ENCODE results near the gene DNAJB2.

The DNAJB2 gene

DNA sequence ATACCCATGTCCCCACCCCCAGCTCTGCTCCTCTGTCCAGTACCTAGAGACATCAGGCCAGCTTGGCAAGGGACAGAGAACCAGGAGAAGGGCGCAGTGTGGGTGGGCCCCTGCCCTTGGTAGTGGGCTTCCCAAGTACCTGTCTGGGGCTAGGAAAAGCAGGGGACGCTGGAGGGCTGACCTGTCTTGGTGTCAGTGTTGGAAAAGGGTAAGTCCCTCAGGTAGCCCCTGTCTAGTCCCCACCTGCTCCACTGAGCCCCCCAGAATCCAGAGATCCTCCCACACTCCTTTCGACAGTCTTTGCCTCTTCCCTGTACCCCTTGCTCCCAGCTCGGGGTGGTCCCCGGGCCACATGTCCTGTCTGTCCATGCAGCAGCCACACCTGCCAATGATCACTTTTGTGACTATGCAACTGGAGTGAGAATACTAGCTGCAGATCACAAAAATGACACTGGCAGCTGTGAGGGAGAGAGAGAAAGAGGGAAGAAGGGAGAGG is 14.6 kb downstream of the DNAJB2 start:
- DNase-seq (ENCODE audit: low spot score): peak; percentile 25
- in situ Hi-C loops (cut with MboI; ENCODE audit: low sequenced_read_pairs, unreplicated experiment): loop anchor here (25.0 kb wide), 1 partner anchor 131 kb away; the partner anchor contains the start of genes NHEJ1 and SLC23A3
- TF ChIP-seq, protein P1, sequence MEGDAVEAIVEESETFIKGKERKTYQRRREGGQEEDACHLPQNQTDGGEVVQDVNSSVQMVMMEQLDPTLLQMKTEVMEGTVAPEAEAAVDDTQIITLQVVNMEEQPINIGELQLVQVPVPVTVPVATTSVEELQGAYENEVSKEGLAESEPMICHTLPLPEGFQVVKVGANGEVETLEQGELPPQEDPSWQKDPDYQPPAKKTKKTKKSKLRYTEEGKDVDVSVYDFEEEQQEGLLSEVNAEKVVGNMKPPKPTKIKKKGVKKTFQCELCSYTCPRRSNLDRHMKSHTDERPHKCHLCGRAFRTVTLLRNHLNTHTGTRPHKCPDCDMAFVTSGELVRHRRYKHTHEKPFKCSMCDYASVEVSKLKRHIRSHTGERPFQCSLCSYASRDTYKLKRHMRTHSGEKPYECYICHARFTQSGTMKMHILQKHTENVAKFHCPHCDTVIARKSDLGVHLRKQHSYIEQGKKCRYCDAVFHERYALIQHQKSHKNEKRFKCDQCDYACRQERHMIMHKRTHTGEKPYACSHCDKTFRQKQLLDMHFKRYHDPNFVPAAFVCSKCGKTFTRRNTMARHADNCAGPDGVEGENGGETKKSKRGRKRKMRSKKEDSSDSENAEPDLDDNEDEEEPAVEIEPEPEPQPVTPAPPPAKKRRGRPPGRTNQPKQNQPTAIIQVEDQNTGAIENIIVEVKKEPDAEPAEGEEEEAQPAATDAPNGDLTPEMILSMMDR (IDR thresholded peaks at IDR 0.05; ENCODE audit: borderline replicate concordance, control extremely low read depth, extremely low read depth, insufficient read depth, missing control alignments): no peak

DNA sequence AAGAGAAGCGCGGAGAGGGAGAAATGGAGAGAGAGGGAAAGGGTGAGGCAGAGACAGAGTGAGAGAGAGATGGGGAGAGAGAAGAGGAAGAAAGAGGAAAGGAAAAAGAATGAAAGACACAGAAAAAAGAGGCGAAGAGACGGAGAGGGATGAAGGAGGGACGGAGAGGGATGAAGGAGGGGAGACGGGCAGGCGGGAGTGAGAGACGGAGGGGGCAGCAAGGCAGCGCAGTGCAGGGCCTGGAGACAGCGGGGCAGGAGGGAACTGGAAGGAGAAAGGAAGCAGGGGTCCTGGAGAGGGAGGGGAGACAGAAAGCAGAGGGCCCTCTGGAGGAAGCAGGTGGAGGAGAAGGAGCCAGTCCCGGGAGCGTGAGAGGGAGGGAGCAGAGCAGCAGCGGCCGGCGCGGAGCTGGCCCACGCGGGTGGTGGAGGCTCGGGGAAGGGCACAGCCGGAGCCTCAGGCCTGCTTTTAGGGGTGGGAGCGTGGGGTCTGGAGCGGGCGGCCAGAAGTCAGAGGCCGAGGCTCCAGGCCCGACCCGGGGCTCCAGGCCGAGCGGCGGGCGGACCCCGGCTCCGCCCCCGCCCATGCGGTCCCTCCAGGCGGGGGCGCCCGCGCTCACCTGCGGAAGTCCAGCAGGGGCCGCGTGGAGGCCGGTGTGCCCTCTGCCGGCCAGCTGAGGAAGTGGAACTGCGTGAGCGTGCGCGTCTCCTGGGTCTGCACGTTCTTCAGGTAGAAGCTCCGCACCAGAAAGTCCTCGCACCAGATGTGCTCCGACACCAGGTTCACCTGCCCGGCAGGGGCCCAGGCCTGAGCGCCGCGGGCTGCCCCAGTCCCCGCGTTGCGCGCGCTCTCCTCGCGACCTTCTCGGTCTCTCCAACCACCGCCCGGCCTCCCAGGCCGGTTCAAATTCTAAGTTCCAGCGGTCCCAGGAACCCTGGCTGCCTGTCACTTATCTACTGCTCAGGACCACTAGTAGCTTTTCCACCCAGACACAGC is 15.5 kb downstream of the DNAJB2 start:
- in situ Hi-C loops (cut with MboI; ENCODE audit: low sequenced_read_pairs, unreplicated experiment): loop anchor here (25.0 kb wide), 1 partner anchor 132 kb away; the partner anchor contains the start of genes NHEJ1 and SLC23A3
- DNase-seq (ENCODE audit: low spot score): peak; percentile 99

DNA sequence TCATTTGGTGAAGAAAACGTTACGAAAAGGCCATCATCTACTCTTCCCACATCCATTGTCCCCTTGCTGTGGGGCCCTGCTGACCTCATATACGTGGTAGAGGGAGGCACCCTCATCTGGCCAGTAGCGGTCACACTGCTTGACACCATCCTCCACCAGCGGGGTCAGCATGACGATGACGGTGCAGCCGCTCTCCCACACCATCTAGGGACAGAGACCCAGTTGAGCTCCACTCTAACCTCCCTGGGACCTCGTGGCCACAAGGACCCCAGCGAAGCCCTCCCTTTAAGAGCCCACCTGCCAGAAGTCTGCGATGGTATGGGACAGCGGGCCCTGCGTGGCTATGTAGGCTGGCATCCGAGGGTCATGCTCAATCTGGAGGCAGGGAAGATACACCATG is 17.0 kb downstream of the DNAJB2 start:
- no peak for DNase-seq (ENCODE audit: low spot score)
- in situ Hi-C loops (cut with MboI; ENCODE audit: low sequenced_read_pairs, unreplicated experiment): loop anchor here (25.0 kb wide), 1 partner anchor 134 kb away; the partner anchor contains the start of genes NHEJ1 and SLC23A3
- TF ChIP-seq, protein P1 (IDR thresholded peaks at IDR 0.05; ENCODE audit: borderline replicate concordance, control extremely low read depth, extremely low read depth, insufficient read depth, missing control alignments): no peak

More for the DNA sequence above, 15.5 kb downstream of the DNAJB2 start:
- TF ChIP-seq, protein P1 (IDR thresholded peaks at IDR 0.05; ENCODE audit: borderline replicate concordance, control extremely low read depth, extremely low read depth, insufficient read depth, missing control alignments): peak; percentile 100

DNA sequence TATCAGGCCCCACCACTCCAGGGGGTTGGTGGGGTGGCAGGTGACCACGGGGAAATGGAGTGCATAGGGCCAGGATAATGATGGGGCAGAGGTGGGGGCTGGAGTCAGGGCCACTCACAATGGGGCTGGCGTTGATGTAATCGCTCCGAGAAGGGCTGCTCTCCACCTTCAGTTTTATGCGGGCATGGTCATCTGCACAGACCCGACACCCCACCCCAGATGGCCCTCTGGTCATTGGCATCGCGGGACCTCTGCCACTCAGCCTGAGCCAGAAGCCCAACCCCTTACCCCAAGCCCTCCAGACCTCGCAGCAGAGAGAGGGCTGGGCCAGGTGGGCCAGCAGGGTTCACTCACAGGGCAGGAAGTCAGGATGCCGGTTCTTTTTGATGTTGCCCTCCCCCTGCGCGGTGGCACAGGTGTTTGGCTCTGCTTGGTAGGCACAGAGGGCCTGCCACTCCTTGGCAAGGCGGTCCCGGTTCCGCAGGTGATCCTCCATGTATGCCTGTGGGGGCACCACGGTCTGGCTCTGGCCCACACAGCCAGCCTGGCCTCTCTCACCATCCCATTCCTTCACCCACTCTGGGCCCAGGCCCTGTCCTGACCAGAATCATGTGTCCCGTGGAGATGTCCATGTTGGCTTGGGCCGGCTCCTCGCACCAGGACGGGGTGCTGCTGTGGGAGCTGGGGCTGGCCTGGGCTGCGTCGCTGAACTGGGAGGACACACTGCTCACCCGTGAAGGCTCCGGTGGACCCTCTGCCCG is 17.6 kb downstream of the DNAJB2 start:
- DNase-seq (ENCODE audit: low spot score): peak; percentile 22
- in situ Hi-C loops (cut with MboI; ENCODE audit: low sequenced_read_pairs, unreplicated experiment): loop anchor here (25.0 kb wide), 1 partner anchor 135 kb away; the partner anchor contains the start of genes NHEJ1 and SLC23A3
- TF ChIP-seq, protein P1 (IDR thresholded peaks at IDR 0.05; ENCODE audit: borderline replicate concordance, control extremely low read depth, extremely low read depth, insufficient read depth, missing control alignments): no peak

DNA sequence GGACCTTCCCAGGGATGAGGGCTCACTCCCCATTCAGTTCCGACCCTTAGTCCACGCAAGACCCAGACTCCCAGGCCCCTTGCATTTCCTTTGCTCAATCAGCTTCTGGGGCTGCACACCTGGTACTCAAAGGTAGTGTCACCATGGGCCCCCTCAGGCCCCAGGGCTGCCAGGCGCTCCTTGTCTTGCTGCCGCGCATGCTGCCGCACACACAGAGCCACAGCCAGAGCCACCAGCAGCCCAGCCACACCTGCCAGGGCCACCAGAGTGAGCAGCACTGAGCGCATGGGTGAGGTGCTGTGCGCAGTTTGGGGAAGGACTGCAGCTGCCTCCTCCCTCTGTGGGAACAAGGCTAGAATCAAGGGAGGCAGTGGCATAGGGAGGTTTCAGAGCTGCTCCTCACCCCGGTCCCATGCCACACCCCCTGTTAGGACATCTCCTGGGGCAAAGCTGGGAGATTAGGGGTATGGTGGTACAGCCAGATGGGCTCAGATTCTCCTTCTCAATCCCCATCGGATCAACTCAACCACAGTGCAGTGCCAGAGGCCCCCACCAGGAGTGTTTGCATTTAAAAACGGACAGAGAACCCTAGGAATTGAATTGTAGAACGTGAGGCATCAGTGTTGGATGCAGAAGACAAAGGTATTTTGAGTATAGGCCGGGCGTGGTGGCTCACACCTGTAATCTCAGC is 18.7 kb downstream of the DNAJB2 start:
- TF ChIP-seq, protein P1 (IDR thresholded peaks at IDR 0.05; ENCODE audit: borderline replicate concordance, control extremely low read depth, extremely low read depth, insufficient read depth, missing control alignments): no peak
- DNase-seq (ENCODE audit: low spot score): peak; percentile 23
- in situ Hi-C loops (cut with MboI; ENCODE audit: low sequenced_read_pairs, unreplicated experiment): loop anchor here (25.0 kb wide), 1 partner anchor 136 kb away; the partner anchor contains the start of genes NHEJ1 and SLC23A3
